Stimulated activated CD4-positive, alpha-beta T cell treated with anti-CD3 and anti-CD28 coated beads, Interleukin-12 subunit alpha, Interleukin-12 subunit beta, amount 100 ng/mL, for 24 hours (primary cell): Measurements from ENCODE around the gene NDRG2.
"Not testable (repeated sequence)": the region's sequence is repeated elsewhere in the genome, so short reads cannot be mapped to it uniquely, and the experiment has no call there.

Experiments used
- DNase-seq, 2 experiments: peaks; one replicate each; pipeline ENCODE4 v3.0.0-alpha.2; 2020; ENCODE audit warnings: low read depth in 2 of 2

The NDRG2 gene

DNA sequence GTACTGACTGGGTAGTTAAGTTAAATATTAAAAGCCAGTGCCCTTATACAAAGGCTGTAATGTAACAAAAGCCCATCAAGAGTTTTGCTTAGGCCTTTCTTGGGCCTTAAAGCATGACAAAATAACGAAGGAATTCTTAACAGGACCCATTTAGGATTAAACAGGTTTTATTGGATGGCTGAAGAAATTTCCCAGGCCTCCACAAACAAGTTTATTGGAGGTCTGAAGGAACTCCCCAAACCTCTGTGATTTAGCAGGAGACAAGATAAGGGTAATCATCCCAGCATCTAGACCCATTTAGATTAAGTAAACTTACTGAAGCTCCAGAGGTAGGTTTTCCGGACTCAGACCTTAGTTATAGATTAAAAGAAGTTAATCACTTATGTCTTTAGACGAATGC is 15.1 kb downstream of the NDRG2 start:
- not testable (repeated sequence) for DNase-seq

DNA sequence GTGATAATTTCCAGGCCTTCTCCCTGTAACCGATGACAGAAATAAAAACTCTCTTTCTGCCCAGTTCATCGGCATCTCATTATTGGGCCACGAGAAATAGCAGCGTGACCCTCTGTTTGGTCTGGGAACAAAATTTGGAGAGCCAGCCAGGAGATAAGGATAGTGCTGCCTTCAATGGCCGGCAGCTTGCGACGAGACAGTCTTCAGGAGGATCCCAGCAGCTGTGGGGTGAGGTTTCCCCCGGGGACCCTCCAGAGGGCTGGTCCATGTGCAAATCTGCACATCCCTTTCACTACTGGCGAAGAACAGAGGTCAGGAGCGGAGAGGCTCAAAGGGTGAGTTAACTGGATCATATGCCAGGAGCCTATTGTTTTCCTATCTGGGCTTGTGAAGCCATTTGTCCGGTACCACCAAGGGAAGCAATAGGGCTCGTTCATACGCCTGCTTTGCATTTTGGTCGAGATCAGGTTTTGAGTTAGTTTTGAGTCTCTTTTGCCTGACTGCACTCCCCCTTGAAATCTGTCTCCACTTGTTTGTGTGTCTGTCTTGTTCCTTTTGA is 21.0 kb downstream of the NDRG2 start:
- no peak for DNase-seq

GRCh38 chr14:21001218-21001617 is 23.6 kb downstream of the NDRG2 start:
- DNase-seq = no peak

- DNase-seq = no peak
Measured at GRCh38 chr14:20999591-20999990, 25.3 kb downstream of the NDRG2 start.

- DNase-seq = no peak
Measured at GRCh38 chr14:20998674-20999366, 26.0 kb downstream of the NDRG2 start, which contains the start of gene SLC39A2. Gene SLC39A2 (plus strand): TSS chr14:20999293. CDS start chr14:20999447, 154 bp downstream.

DNA sequence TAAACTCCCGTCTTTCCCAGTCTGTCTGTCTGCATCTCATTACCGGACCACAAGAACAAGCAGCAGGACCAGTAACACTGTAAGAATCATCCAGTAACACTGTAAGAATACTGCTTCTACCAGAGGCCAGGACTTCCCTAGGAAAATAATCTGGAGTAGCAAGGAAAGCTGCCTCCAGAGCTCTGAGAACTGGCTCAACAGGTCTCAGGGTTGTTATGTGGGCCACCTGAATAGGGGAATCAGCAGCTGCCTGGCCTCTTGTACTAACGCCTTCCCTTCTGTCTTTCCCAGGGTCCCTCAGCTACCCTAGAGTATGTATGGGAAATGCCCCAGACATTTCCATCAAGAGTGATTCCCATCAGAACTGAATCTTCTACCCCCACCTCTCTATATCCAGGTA is 26.7 kb downstream of the NDRG2 start:
- no peak for DNase-seq

- DNase-seq = no peak
Measured at GRCh38 chr14:20997564-20997963, 27.3 kb downstream of the NDRG2 start.

DNA sequence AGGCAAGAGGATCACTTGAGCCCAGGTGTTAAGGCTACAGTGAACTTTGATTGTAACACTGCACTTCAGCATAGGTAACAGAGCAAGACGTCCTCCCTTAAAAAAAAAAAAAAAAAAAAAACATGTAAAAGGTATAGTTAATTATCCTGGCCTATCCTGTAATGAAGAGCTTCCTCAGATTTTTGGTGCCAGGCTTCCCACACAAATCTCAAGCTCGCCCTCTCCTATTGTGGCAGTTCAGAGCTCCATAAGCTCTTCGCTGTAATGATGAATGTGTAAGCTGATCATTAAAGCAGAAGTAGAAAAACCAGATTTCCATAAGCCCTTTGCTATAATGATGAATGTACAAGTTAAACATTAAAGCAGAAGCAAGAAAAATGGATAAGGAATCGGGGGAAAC is 27.7 kb downstream of the NDRG2 start:
- no peak for DNase-seq

DNA sequence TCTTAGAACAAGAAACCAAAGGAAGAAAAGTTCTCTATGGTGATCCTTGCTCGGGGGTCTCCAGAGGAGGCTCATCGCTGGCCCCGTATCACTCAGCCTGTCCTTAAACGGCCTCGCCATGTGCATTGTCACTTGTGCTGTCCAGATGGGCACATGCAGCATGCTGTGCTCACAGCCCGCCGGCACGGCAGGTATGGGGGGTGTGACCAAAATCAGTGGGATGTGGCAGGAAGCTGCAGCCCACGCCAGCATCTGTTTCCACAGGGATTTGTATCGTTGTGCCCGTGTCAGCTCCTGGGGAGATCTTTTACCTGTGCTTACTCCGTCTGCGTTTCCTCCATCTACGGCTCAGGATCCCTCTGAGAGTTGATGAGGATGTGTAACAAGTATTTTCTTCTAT is 28.3 kb downstream of the NDRG2 start:
- no peak for DNase-seq

- peak; percentile 83 to 84 for DNase-seq
Measured at GRCh38 chr14:20989787-20990600, 34.9 kb downstream of the NDRG2 start, which contains the start of gene METTL17. Gene METTL17 (plus strand): TSS chr14:20989980. CDS start chr14:20990003, 23 bp downstream.

DNA sequence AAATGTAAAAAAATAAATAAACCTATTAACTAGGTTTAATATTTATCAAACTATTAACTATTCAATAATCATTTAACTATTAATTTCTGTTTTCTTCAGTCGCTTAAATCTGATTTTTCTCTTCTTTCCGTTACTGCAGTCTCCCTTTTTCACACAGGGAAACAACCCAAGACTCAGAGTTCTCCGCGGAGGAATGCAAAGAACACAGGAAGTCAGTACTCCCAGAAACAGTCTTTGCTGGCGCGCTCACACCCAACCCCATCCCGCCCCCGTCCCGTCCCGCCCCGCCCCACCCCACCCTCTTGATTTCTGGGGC is 35.4 kb downstream of the NDRG2 start:
- DNase-seq = no peak

- no peak for DNase-seq
Measured at GRCh38 chr14:20988717-20989470, 36.0 kb downstream of the NDRG2 start.

- no peak for DNase-seq
Measured at GRCh38 chr14:20986811-20987210, 38.0 kb downstream of the NDRG2 start.

- DNase-seq = not testable (repeated sequence)
Measured at GRCh38 chr14:20985650-20986049, 39.2 kb downstream of the NDRG2 start.

DNA sequence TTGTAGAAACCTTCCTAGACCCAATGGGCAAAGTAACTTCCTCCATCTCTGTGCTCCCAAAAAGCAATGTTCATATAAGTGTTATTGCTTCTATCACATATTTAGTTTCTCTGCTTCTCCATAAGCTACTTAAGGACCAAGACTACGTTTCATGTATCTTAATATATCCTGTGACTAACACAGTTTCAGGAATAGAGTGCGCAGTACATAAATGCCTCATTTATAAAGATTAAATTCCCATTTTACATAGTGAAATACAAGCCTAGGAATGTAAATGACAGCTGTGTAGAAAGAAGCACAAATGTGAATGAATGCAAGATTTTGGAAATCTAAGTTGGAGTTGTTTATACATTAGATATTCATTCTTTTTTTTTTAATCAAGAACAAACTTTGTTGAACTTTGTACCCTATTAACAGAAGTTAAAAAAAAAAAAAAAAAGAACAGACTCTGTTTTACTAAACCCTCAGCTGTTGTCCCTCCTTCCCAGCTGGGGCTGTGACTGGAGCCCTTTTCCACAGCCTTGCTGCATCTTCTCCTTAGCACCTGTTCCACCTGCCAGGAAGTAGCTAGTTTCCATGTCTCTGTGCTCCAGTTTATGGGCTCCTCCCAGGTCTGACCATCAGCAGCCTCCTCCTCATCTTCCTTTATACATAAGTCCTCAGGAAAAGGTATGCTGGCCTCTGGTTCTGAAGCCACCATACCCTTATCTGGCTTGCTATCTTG is 42.1 kb downstream of the NDRG2 start:
- DNase-seq = no peak

GRCh38 chr14:20980906-20981305 is 44.0 kb downstream of the NDRG2 start:
- no peak for DNase-seq

- DNase-seq = no peak
Measured at GRCh38 chr14:20978687-20979086, 46.2 kb downstream of the NDRG2 start.

DNA sequence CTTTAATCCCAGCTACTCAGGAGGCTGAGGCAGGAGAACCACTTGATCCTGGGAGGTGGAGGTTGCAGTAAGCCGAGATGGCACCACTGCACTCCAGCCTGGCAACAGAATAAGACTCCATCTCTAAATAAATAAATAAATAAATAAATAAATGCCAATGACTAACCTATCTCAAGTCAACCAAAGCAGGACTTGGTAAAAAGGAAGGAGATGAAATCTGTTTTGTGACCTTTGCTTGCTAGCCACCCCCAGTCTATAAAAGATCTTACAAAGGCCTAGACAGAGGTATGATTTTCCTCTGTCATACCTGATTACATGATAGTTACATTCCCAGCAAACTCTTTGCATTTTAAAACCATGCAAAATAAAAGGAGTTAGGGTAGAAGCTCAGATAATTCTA is 48.6 kb downstream of the NDRG2 start:
- no peak for DNase-seq

DNA sequence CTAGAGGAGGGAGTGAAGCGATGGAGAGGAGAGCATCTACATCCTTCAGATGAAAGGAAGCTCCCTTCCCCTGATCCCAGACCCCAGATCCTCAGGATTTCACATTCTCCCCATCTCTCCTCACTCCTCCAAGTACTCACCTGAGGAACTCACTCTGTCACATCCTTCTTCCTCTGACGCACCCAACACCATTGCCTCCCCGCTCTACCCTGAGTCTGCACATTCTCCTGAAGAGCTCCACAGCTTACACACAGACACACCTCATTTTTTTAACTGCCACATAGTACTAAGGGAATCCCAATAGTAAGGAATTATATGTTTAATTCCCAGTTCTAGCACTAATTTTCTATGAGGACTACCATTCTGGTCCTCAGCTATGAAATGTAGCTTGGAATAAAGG is 51.4 kb downstream of the NDRG2 start:
- no peak for DNase-seq

DNA sequence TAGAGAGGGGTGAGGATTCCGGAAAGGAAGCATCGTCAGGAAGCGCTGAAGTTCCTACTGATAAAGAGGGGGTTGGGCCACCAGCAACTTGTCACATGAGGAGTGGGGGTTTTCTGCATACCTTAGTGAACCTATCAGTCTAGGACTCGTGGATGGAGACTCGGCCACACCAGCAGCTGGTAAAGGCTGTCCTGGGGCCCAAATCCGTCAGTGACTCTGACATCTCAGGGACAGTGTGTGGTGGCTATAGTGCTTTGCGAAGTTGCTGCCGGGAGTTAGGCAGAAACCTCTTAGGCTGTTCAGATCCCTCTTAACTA is 53.2 kb downstream of the NDRG2 start:
- DNase-seq = no peak

DNA sequence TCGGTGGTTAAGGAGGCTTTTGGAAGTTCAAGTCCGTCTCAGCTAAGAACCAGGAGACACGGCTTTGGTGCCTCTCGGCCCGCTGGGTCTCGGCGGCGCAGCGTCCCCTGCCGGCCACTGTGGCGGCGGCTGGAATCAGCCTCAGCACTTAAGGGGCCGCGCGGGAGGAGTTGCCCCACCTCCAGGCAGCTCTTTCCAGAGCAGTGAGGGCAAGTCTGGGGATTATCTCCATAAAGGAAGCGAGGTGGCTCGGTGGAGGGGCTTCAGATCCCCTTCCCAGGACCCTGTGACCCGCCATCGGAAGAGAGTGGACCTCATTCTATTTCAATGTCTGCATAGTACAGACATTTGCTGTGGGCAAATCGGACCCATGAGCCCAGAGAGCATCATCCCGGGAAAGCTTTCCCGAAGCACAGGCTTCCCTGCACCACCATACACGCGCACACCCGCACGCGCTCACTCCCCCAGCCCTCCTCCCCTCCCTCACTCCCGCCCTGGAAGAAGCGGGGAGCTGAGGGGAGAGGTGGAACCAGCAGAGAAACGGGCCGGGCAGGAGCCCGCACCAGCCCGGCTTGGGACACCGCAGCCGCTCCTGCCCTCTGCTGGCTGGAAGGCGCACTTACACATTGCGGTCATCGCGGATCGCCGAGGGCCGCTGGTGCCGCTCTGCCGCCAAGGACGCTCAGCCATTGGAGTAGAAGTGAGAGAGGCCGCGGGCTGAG is 53.7 kb downstream of the NDRG2 start:
- DNase-seq = peak; percentile 63 to 75
